NCI-H1105 (cell line): ENCODE results near the gene MAST4.

ENCODE experiments used
- DNase-seq: peaks from one replicate; lab custom pipeline; 2025; lab: John Stamatoyannopoulos, UW

The MAST4 gene

DNA sequence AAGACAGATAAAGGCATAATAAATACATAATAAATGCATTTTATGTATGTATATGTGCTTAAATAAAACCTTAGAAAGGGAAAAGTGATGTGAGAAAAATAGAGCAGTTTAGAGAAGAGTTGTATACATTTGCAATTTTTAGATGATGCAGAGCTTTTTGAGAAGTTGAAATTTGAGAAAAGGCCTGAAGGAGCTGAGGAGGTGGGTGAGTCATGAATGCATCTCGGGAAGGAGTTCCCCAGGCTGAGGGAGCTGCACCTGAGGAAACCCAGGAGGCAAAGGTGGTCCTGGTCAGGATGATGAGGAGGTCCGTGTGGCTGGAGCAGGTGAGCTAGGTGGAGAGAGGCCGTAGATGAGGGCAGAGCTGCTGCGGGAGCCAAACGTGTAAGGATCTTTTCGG is 617.8 kb downstream of the MAST4 start:
- DNase-seq = no peak

DNA sequence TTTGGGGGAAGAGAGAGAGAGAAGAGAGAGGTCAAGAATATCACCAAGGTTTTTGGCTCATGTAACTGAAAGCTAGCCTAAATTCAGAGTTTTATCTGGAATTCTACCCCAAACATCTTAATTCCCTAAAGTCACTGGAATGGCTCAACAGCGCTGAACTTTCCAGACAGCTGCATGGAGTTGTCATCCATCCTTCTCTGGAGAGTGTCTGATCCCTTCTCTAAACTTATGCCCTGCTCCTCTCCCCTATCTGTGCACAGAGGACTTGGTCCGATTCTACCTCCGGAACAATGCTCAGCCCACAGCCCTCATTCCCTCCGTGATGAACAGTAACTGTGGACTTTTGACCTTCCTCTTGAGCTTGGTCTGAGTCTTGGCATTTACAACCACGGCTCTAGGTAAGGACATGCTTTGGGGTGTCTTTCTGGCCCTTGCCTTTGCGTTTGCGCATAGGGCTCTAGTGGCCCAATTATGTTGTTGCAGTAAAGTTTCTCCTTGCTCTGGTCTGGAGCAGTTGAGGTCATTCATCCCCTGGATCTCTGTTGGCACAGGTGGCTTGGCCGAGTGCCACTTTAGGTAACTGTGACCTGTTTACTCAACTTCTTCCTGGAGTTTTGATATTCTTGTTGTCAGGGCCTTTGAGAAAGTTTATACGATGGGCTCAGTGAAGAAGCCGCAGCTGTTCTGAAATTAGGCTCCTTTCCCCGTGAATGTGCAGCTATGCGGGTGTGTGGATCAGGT is 618.7 kb downstream of the MAST4 start:
- DNase-seq = no peak

DNA sequence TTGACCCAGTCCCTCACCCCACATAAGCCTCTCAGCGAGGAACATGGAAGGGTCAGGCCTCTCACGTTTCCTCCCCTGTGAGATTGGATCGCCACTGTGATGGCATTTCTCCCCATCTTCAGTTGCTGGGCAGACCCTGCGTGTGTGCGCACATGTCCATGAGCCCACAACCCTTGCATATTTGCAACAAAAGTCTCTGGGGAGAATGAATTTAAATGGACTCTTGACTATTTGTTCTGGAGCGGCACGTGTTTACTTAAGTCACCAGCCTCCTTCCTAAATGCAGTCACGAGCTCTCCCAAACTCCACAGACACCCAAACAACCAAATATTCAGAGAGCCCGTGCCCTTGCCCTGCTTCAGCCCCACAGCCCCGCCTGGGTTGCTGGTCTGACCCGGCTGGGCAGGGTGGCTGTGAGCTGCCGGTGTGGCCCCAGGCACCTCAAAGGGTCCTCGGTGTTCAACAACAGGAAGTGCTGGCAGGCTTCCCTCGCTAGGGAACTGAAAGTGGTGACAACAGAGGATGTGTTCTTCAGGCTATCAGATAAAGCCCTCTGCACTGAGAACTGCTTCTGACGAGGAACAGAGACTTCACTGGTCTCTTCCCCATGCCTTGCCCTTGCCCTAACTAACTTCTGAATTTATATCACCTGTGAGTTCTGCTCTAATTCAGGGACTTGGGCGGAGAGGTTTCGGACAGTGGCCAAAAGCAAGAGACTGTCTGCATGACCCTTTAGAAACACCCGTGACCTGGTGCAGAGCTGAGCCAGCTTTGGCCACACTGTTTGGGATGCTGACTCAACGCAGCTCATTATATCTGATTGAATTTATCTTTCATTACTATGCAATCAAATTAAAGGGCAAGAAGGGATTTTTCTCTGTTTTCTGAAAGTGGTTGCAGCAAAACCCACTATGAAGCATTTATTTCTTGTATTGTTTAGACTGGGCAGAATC is 619.6 kb downstream of the MAST4 start:
- no peak for DNase-seq

DNA sequence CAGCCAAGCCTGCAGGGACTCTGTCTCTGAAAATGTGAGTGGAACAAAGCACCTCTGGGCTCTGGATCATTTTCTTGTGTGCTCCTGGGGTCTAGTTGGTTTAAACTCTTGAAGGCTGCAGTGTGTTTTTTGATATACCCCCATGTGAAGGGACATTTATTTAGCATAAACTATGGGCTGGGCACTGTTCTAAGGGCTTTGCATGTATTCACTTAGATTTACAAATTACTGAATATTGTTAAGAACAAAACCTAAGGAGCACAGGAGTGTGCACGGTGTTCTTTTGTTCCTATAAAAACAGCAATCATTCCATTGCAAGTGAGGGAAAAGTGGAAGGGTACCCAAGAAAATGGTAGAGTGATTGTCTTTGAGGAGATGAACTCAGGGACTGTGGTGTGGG is 620.4 kb downstream of the MAST4 start:
- no peak for DNase-seq
